GM21526 (cell line): Measurements from ENCODE around the gene ARID2.

Experiments
- ATAC-seq: cut with Tn5 transposase; IDR thresholded peaks from one replicate; pipeline ENCODE4 v1.9.1; 2021; ENCODE audit warnings: moderate library complexity; ENCODE audit not compliant: unreplicated experiment, low FRiP score

The ARID2 gene

DNA sequence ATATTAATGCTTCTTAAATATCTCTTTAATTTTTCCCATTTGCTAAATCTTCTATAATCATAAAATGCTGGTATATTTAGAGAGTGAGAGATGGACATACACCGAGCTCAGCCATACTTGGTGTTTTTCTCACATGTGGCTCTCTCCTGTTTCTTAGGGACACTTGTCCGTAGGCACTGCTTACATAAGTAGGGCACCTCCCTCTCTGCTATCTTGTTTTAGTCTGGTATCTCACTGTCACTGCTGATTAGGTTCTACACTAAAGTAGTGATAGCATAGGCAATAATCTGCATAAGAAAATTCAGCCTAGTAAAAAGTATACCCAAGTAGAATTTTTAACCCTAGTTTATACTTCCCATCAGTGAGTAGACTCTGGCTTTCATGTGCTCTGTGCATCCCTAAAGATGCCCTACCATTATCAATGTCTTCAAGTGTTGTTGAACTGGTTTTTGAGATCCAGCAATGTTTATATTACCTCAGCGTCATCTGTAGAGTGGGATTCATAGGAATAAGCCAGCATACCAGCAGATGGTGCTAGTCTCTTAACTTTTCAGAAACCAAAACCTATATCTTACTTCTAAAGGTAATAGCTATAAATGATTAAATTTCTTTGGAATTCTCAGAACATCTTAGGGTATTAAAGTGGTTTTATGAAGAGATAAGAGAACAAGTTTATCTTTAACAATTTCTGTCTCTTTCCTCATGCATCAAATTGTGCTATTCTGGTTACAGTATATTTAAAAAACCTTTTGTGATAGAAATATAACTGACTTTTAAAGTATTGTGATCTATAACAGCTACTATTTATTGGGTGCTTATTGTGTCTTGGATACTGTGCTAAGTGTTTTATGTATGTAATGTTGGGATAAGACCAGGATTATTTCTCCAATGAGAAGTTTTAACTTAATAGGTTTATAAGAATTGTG is 32.9 kb downstream of the ARID2 start:
- ATAC-seq, result no peak

GRCh38 chr12:45763381-45763780 is 33.9 kb downstream of the ARID2 start:
- no peak for ATAC-seq

DNA sequence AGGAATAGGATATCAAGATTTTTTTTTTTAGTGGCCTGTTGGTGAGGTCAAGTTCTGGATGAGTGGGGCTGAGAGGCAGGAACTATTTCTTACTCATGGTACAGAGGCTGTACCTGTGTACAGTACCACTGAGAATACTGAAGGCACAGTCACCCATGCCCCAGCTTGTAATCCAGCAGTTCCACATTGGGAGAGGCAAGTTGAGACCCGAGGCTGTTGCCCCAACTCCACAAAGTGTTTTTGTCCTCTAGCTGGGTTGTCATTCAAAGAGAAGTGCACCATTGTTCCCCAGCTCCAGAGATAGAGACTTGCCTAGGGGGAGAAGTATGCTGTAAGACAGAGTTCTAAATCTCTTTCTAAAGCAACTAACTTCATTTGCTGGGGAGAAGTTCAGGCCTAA is 38.7 kb downstream of the ARID2 start:
- no peak for ATAC-seq

DNA sequence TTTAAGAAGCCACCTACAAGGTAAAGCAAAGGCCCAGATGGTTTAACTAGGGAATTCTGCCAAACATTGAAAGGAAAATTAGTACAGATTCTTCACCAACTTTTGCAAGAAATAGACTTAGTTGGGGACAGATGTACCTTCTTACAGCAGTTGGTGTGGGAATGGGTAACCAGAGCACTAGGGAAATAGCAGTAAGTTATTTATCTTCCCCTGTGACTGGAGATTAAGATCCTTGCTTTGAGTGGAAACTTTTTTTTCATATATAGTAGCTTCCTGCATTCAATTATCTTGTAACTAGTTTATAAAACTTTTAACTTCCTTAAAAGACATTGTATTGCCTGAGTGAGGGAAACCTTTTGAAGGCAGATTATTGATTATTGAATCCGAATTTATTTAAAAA is 44.2 kb downstream of the ARID2 start:
- no peak for ATAC-seq

DNA sequence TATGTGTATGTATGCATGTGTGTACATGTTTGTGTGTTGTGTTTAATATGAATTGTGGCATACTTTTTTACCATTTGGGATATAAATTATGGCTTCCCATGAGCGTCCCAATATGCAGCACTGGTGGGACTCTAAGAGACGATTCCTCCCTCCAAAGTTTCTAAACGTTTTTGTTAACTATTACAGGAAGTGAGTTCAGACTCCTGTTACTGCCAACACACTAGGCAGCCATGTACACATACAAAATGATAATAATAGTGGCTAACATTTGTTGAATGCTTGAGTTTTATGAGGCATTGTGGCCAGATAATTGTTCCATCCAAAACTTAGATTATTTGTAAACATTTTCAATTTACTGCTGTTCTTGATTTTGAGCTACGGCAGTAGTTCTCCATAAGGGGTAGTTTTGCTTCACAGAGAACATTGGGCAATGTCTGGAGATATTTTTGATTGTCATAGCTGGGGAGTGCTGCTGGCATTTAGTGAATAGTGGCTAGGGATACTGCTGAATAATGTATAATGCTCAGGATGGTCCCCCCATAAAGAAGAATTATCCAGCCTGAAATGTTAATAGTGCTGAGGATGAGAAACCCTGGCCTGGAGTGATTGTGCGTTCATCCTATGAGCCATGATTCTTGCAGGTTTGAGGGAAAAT is 45.1 kb downstream of the ARID2 start:
- ATAC-seq, result no peak

GRCh38 chr12:45775465-45775864 is 46.0 kb downstream of the ARID2 start:
- ATAC-seq, result no peak

DNA sequence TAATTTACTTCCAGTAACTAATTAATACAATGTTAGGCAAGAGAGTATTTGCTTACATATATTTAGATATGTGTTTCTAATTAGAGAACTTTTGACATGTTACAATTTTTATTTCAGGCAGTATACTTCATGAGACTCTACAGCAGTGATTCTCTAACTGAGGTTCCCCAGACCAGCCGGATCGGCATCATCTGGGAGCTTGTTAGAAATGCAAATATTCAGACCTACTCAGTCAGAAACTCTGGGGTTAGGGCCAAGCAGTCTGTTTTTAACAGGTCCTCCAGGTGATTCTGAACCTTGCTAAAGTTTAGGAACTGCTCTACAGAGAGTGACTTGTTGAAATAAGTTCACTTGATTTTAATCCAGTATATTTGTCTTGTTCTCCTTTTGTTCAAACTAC is 46.5 kb downstream of the ARID2 start:
- ATAC-seq, result no peak

DNA sequence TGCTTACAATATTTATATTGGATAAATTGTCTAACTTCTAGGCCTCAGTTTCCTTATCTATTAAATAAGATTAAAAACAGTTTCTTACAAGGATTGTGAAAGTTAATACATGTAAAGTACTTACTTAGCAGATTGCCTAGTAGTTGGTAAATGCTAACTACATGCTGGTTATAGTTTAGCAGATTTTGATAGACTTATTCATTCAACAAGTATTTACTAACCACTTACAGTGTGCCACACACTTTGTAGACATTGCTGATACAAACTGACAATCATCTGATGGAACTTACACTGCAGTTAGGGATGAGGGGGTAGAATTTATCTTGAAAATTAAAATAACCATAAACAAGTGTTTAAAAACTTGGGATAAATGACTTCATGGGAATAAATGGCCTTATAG is 50.4 kb downstream of the ARID2 start:
- ATAC-seq, result no peak

DNA sequence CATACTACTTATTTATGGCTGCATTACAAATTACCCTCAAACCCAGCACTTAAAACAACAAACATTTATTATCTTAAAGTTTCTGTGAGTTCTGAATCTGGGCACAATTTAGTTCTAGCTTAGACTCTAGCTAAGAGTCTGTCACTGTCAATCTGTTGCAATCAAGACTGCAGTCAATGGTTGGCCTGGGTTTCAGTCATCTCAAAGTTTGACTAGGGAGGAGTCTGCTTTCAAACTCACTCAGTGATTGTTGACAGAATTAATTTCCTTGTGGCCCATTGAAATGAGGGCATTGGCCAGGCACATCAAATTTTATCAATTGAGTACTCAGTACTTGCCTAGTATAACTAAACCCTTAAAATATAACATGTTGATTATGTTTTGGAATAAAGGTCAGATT is 51.6 kb downstream of the ARID2 start:
- ATAC-seq, result no peak

- ATAC-seq, result no peak
These were observed 55.8 kb downstream of the ARID2 start for GRCh38 chr12:45785315-45785714.

DNA sequence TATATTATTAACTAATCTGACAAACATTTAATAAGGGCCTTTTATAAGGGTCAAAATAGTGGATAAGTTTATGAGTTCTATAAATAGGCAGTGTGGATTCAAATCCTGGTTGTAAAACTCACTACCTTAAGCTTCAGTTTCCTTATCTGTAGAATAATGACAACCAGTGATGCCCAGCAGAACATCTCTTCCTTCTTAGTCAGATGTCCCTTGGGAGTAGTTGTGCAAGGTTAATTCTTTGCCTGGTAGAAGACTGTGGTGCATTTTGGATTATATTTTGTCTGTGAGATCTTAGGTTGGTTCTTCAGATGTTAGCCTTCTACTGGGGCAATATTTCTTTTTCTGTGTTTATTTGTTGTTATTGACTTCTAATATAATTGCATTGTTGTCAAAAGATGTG is 59.5 kb downstream of the ARID2 start:
- no peak for ATAC-seq

- no peak for ATAC-seq
These were observed 64.9 kb downstream of the ARID2 start for GRCh38 chr12:45794422-45794821.

DNA sequence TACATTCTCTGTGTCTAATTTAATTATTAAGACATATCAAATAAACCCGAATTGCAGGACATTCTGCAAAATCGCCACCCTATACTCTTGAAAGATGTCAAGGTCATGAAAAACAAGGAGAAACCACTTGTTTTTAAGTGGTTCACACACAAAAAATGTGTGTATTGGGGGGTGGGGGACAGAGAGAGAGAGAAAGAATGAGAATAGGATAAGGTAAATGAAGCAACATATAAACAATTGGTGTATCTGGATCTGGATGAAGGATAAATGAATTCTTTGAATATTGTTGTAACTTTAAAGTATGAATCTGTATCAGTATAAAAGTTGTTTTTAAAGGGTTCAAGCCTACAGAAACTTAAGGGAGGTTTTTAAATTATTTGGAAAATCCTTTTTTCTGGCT is 72.1 kb downstream of the ARID2 start:
- no peak for ATAC-seq

DNA sequence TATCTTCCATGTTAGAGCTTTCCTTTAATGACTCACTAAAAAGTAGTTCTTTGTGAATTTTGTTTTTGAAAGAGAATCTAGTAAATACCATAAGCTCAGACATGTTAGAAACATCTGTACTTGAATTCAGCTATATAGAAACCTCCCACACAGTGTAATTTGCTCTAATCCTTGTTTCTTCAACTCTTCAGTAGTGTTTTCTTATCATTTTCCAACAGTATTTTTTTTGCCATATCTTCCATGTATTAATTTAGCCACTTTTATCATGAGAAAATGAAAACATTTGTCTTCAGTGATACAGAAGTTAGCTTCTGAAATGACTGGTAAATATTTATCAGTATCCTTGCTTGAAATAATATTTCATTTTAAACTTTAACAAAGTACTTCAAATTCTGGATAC is 73.6 kb downstream of the ARID2 start:
- ATAC-seq, result no peak

GRCh38 chr12:45816652-45817051 is 87.1 kb downstream of the ARID2 start:
- ATAC-seq, result no peak

- no peak for ATAC-seq
These were observed 98.5 kb downstream of the ARID2 start for GRCh38 chr12:45827974-45828373.

DNA sequence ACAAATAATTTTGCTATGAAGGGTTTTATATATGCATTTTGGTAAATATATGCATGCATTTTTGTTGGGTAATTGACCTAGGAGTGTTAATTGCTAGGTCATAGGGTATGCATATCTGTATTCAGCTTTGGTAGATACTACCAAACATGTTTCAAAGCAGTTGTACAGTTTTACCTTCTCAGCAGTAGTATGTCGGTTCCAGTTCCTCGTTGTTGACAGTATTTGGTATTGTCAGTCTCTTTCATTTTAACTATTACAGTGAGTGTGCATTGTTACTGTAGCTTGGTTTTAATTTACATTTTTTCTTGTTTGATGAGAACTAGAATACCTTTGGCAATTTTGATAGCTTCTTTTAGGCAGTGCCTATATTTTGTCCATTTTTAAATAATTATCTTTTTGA is 98.9 kb downstream of the ARID2 start:
- ATAC-seq, result no peak

GRCh38 chr12:45831590-45831989 is 102.1 kb downstream of the ARID2 start:
- ATAC-seq, result no peak

- ATAC-seq, result no peak
These were observed 103.9 kb downstream of the ARID2 start for GRCh38 chr12:45833401-45833800.

DNA sequence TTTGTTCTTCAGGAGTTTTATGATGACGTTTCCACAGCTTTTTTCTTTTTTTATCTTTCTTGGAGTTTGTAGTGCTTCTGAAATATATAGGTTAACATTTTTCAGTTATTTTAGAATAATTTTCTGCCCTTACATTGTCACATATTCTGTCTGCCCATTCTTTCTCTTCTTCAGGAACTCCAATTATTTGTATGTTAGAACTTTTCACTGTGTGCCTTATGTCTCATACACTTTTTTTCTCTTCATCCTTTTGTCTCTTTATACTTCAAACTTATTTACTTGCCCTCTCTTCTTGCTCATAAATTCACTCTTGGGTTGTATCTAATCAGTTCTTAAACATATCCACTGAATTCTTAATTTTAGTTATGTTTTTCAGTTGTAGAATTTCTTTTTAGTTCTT is 105.3 kb downstream of the ARID2 start:
- no peak for ATAC-seq

GRCh38 chr12:45839917-45840316 is 110.4 kb downstream of the ARID2 start:
- no peak for ATAC-seq

DNA sequence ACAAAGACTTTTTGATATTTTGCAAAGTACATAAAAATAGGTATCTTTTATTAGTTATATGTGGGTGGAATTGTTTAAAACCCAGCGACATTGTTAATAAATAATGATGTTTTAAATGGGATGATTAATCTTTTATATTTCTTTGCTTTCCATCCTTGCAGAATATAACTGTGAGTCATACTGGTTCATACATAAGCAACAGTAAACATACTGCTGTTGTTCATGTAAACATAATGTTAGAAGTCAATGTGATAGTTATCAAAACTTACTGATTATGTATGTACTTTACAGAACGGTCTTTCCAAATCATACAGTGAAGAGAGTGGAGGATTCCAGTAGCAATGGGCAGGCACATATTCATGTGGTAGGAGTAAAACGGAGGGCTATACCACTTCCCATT is 119.8 kb downstream of the ARID2 start:
- ATAC-seq, result no peak
